AG04450 (cell line): ENCODE measurements around the gene IDH3G. TPM values are rescaled to one million over a fixed set of nuclear protein-coding genes. Genes with fewer than 3 reads are reported as not detected.

Source experiments
- CTCF ChIA-PET: fragments of 300-600, 350-600 bp; formaldehyde crosslinking; extraction: SDS; loops from one replicate; lab custom pipeline; 2022; ENCODE audit warnings: antibody characterized with exemption, inconsistent platforms; lab: Charles Lee
- POLR2A ChIA-PET: fragments of 350-600 bp; formaldehyde crosslinking; extraction: SDS; loops from one replicate; lab custom pipeline; 2021; ENCODE audit warnings: antibody characterized with exemption, inconsistent platforms; lab: Yijun Ruan, JAX
- DNase-seq: peaks from one replicate; pipeline ENCODE4 v3.0.0-alpha.2; 2011; ENCODE audit warnings: low read depth, low spot score
- H3K27ac ChIP-seq: one replicate; pipeline ENCODE4 v1.5.1; 2012; ENCODE audit warnings: low read depth, low read length, control low read depth
- H3K27me3 ChIP-seq: one replicate; pipeline ENCODE4 v1.6.0; 2012; ENCODE audit warnings: low read length; ENCODE audit not compliant: control insufficient read depth, insufficient read depth
- H3K4me3 ChIP-seq: 2 replicates; pipeline ENCODE4 v1.5.1; 2011; ENCODE audit warnings: mild to moderate bottlenecking, low read depth, low read length, control low read depth
- H3K9me3 ChIP-seq: 2 replicates; pipeline ENCODE4 v1.5.1; 2012; ENCODE audit warnings: low read length; ENCODE audit not compliant: control insufficient read depth, insufficient read depth
- polyA plus RNA-seq: library from polyadenylated mRNA; depleted of rRNA; stranded (reverse); fragments of >200 nt; gene quantifications from 2 replicates; pipeline ENCODE4 v1.2.3, GENCODE V29; 2011
- TF ChIP-seq, protein P1 (sequence below): IDR thresholded peaks from 2 replicates; pipeline ENCODE4 v1.5.1; 2011; ENCODE audit warnings: low read depth, low read length, control low read depth, inconsistent platforms

IDH3G gene
- polyA plus RNA-seq, 1 experiment, result 42.8 TPM

GRCh38 chrX:153782871-153783270 lies 11.3 kb downstream of the IDH3G start:
- Histone ChIP-seq H3K27ac (no peak overlapping the region), H3K27me3 (no peaks in the 10 kb centered on the region), H3K4me3 (no peak overlapping the region), H3K9me3 (no peaks in the 10 kb centered on the region)
- ChIA-PET CTCF (no interaction called here), POLR2A (no interaction called here)
- TF ChIP-seq, protein P1, sequence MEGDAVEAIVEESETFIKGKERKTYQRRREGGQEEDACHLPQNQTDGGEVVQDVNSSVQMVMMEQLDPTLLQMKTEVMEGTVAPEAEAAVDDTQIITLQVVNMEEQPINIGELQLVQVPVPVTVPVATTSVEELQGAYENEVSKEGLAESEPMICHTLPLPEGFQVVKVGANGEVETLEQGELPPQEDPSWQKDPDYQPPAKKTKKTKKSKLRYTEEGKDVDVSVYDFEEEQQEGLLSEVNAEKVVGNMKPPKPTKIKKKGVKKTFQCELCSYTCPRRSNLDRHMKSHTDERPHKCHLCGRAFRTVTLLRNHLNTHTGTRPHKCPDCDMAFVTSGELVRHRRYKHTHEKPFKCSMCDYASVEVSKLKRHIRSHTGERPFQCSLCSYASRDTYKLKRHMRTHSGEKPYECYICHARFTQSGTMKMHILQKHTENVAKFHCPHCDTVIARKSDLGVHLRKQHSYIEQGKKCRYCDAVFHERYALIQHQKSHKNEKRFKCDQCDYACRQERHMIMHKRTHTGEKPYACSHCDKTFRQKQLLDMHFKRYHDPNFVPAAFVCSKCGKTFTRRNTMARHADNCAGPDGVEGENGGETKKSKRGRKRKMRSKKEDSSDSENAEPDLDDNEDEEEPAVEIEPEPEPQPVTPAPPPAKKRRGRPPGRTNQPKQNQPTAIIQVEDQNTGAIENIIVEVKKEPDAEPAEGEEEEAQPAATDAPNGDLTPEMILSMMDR, result no peak
- DNase-seq, result no peak

GRCh38 chrX:153782313-153782712 lies 11.9 kb downstream of the IDH3G start:
- H3K4me3 ChIP-seq, result no peak overlapping the region
- TF ChIP-seq, protein P1, result no peak
- no peak overlapping the region for H3K27ac ChIP-seq
- H3K27me3 ChIP-seq, result no peaks in the 10 kb centered on the region
- ChIA-PET POLR2A (interaction anchor here (0.7 kb wide), 1 partner anchor 16 kb away, joined by 4 read pairs; no protein-coding TSS in a partner anchor), CTCF (no interaction called here)
- no peaks in the 10 kb centered on the region for H3K9me3 ChIP-seq
- no peak for DNase-seq

GRCh38 chrX:153781428-153782047 lies 12.6 kb downstream of the IDH3G start:
- DNase-seq, result no peak

GRCh38 chrX:153780678-153781427 lies 13.3 kb downstream of the IDH3G start, which contains the start of gene SRPK3:
Gene SRPK3 (plus strand): TSS chrX:153781041. CDS start chrX:153781087, 46 bp downstream.
- ChIA-PET POLR2A (interaction anchor here (0.6 to 1.7 kb wide), 2 partner anchors 14 to 15 kb away, joined by 3 to 4 read pairs; partner anchors contain the start of genes IDH3G and SSR4), CTCF (no interaction called here)
- DNase-seq, result no peak
- H3K4me3 ChIP-seq, result no peak within 1 kb of the TSS
- H3K27ac ChIP-seq, result no peak within 1 kb of the TSS
- TF ChIP-seq, protein P1, result no peak
- H3K27me3 ChIP-seq, result no peaks in the 10 kb centered on the region
- H3K9me3 ChIP-seq, result no peaks in the 10 kb centered on the region

More at GRCh38 chrX:153781428-153782047, 12.6 kb downstream of the IDH3G start:
- TF ChIP-seq, protein P1, result no peak
- H3K9me3 ChIP-seq, result no peaks in the 10 kb centered on the region
- CTCF ChIA-PET, result no interaction called here
- H3K4me3 ChIP-seq, result no peak overlapping the region
- no peak overlapping the region for H3K27ac ChIP-seq
- H3K27me3 ChIP-seq, result no peaks in the 10 kb centered on the region
- POLR2A ChIA-PET, result interaction anchor here (0.6 to 1.7 kb wide), 3 partner anchors 13 to 16 kb away, joined by 3 to 4 read pairs (median 4); partner anchors contain the start of genes IDH3G and SSR4
